ENCODE measurements around the gene DPYD.

The DPYD gene

DNA sequence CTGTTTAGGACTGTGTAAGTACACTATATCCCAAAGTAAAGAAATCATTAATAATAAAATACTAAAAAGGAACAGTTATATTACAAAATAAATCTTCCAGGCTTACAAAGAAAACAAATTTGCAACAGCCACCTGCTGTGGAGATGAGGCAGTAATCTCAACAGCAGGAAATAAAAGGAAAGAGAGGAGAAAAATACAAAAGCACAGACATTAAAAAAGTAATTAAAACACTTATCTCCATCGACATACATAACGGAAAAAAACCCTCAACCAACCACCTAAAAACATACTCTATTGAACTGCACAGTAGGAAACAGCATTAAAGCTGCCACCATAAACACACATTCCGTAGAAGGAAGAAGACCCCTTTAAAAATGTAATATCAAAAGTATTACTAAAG, 317.6 kb downstream of the DPYD start:
- DNase-seq, result no peak

DNA sequence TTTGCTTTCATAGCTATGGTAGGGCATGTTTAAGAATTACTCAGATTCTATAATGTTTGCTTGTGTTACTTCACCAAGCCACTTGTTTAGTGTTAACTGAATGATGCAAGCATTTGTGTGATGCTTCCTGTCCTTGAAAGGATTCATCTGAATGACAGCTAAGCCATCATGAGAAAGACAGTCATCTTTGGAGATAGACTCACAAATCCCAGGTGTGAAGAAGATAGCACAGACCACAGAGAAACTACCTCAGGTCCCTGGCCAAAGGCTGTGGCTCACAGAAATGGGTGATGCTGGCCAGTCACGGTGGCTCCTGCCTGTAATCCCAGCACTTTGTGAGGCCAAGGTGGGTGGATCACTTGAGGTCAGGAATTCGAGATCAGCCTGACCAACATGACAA, 321.4 kb downstream of the DPYD start:
- no peak for DNase-seq

DNA sequence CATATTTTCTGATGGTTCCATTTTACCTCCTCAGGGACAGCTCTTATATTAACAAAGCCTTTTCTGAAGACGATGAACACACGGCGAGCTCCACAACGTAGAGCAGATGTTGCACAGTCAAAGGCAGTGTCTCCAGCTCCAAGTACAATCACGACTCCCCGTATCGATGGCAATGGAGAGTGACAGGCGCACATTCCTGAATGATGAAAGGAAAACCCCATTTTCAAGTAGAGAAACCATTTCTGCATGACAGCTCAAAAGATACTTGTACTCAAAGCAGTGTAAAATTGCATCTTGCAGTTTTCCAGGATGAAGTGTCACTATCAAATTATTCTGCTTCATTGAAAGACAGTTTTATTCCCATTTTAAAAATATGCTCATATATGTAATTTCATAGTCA, 327.6 kb downstream of the DPYD start:
- DNase-seq, result no peak

DNA sequence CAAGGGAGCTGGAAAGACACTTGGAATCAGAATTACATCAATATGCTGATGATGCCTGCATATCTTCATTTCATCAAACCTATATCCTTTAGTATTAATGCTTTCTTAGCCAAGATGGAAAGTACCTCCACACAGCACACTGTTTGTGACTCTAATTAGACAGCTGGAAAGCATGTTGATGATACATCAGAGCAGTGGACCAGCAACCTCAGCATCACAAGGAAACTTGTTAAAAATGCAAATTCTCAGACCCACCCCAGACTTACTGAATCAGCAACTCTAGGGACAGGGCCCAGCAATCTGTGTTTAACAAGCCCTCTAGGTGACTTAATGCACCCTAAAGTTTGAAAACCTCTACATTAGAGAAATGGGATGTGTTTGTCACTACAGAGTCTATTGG, 332.1 kb downstream of the DPYD start:
- no peak for DNase-seq

DNA sequence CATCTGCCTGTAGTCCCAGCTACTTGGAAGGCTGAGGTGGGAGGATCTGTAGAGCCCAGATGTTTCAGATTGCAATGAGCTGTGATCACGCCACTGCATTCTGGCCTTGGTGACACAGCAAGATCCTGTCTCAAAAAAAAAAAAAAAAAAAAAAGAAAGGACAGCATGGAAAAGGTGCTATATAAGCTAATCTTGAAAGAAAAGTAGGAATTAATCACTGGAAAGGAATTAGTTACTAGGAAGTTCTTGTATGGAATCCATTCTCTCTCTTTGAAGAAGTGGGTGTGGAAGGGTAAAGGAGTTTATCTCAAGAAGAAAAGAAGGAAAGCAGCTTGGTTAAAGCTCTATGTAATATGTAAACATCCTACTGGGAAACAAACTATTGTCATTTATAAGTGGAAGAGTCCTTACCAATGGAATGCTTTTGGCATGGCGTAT, 339.2 kb downstream of the DPYD start:
- DNase-seq, result no peak

DNA sequence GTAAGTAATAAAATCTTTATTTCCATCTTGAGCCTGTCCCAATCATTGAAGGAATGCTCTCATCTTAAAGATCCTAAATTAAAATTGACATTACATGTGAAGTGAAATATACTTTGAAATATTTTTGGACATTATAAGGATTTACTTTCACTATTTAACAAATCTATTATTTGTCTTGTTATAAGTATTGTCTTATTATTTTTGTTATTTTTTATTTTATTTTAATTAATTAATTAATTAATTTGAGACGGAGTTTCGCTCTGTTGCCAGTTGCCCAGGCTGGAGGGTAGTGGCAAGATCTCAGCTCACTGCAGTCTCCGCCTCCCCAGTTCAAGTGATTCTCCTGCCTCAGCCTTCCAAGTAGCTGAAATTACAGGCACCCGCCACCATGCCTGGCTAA, 343.2 kb downstream of the DPYD start:
- no peak for DNase-seq

DNA sequence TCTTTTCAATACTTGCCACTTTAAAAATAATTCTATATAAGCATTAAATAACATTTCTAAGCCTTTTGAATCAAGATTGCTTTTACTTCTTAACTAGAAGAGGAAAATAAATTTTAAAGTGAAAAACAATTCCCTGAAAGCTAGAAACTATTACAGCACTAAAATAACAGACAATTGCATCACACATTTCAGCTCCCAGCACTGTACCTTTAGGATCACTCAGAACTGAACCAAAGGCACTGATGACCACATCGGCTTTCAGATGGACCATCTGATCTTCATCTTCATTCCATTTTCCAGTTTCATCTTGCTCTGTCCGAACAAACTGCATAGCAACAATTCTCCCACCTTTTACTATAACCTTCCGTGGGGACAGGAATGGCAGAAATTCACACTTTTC, 347.3 kb downstream of the DPYD start:
- no peak for DNase-seq

DNA sequence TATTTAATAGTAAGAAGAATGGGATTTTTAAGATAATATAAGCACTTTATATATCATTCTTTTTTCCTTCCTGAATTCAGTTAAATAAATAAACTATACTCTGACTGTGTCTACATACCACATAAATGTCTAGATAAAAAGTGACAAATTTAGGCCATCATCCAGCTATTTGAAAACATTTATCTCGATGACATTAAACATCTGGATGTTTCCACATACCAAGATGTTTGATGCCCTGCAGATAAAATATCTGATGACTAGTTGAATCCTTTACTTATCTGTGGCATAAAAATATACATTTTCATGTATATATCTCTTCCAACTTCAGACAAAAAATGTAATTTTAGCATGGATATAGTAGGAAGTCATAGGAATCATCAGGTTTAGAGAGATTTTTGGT, 348.3 kb downstream of the DPYD start:
- no peak for DNase-seq

DNA sequence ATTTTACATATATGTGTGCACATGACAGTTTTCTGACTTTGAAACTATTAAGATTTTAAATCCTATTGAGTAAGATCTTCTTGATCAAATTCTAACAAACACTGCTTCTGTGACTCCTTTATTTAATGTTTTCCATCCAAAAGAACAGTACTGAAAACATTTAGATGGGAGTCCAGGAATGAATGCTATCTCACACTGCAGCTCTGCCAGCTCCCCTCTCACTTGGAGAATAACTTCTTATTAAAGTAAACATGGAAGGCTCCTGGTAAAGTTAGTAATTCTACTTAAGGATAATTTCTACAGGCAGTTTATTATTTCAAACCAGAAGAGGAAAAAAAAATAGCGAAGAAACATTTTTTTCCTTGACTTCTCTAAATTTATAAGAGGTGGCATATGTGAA, 349.1 kb downstream of the DPYD start:
- no peak for DNase-seq

DNA sequence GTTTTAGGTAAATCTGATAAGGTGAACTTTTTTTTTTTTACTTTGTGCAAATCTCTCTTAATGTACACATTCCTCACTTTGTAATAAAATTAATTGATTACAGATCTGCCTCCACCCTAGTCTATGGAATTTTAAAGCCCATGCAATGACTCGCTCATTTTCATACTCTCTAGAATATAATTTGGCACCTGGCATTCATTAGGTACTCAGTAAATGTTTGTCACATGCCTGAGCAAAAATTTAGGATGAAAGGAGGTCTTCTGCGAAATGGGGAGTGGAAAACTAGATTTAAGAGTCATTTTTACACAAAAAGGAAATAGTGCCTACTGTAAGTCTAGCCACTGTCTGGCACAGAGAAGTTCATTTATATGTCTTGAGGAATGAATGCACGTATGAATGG, 350.1 kb downstream of the DPYD start:
- no peak for DNase-seq

DNA sequence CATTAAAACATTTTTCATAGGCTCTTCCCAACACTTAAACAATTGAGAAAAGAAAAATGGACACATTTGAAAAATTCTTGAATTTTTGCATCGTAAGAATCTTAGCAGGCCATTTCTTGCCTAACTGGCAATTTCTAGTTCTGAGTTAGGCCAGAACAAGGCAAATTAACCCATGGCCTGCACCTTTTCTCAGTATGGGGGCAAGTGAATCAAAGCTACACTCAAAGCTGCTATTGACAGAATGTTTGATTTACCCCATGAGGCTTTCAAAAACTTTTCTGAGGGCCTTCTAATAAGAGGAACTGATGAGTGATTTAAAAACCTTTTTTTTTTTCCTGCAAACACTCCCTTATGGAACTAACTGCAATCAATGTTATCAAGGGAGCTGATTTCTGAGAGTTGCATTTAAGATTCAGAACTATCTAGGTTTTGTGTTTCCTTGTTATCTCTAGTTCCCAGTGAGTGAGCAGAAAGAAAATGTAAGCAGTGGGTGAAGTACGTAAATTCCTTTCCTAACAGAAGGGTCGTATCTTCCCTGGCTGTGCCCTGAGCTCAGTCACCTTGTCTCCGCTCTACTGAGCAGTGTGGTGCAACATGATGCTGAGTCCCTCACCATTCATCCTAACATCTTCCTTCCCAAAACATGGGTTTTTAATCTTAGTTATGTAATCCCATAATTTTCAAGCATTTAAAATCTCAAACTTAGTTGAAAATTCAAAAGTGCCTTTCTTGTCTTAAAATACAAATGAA, 353.7 kb downstream of the DPYD start:
- DNase-seq, result no peak

DNA sequence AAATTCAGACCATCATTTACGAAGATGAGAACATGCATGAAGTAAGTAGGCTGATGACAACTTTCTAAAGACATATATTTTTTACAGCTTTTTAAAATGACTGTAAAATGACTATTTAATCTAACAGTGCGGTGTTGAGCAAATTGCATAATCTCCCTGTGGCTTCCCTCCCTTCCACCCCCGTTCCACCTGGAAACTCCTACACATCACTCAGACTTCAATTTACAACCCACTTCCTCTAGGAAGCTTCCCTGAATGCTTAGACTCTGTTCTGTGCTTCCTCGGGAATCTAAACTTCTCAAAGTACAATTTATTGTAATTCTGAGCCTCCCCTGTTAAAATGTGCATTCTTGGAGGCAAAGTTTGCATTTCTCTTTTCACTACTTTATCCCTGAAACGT, 354.9 kb downstream of the DPYD start:
- DNase-seq, result no peak

DNA sequence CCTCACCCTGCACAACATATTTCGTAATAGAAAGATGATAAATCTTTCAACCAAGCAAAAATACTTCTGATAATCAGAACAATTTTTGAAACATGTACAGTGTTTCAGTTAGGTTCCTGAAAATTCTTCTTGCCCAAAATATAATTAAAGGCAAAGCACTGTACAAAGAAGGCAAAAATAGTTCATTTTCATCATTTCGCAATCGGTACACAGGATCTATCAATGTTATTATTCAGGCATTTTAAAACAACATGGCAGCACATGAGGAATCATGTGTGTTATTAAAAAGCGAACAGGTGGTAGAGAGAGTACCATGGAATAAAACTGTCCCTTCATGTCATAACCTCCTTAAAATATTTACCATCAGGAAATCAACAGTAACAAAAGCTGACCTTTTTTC, 356.9 kb downstream of the DPYD start:
- no peak for DNase-seq

DNA sequence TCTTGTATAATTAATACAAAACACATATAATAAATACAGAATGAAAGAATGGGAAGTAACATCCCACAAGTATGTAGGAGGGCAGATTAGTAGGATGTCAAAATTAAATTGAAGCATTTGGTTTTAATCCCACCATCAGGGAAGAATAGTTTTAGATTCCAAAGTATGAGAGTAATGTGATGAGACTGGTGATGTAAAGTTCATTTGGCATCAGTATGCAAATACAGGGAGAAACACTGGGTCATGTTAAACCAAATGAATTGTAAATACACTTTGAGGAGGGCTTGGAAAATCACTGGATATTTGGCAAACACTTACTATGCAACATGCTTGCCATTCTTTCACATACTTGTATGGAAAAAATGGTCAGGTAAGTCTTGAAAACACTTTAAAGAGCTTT, 358.8 kb downstream of the DPYD start:
- DNase-seq, result no peak

DNA sequence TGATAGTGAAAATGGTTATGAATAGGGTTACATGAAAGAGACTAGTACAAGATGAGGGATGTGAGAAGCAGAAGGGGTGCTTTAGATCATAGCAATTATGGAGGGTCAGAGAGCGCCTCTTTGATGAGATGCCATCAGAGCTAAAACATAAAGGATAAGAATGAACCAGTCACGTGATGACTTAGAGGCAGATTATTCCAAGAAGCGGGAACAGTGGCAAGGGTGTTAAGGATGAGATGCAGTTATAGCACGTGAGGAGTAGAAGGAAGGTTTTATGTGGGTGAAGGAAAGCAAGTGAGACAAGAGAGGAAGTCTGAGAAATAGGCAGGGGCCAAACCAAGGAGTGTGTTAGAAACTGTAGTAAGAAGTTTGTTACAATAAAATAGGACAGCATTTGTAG, 360.1 kb downstream of the DPYD start:
- DNase-seq, result no peak

DNA sequence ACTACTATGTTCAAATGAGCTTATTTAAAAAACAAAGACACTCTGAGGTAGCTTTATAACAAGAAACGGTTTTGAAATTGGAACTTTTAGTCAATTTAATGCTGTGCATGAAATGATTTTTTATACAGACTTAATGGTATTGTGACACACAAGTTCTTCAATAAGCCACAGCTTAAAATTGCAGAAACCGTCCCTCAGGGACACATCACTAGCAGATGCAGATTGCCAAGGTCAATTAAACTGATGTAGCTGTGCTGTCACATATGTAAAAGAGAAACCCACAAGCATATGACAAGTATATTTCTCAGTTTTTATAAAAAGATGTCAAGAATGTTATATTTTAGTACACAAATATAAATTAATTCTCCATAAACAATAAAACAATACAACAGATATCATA, 366.9 kb downstream of the DPYD start:
- no peak for DNase-seq

DNA sequence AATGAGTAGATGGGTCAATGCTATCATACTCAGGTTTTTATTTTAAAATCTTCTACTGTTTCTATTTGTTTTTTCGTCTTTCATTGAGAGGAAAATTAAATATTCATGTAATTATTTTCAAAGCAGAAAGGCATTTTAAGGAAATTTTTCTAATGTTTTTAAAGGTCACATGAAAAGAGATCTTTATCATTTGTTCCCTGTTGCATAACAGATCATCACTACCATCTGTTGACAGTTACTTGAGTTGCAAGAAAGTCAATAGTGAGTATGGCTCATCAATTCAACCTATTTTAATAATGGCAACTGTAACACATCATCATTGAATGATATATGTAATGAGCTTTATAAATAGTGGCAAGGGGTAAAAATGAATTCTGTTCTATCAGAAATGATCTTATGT, 369.7 kb downstream of the DPYD start:
- DNase-seq, result no peak

DNA sequence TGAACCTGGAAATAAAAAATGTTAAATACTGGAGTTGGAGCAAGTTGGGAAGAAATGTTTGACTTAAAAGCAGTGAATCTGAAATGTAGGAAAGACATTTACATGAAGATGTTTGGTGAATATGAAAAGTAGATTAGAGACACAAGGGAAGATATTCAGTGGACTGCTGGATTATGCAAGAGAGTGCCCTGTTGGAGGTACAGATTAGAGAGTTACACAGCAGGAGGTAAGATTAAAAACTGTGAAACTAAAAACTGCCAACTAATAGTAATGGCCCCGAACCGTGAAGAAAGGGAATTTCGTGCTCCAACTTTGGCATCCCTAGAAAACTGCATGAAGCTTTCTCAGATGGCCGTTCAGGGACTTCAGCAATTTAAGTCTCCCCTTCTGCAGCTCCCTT, 375.4 kb downstream of the DPYD start:
- DNase-seq, result no peak

DNA sequence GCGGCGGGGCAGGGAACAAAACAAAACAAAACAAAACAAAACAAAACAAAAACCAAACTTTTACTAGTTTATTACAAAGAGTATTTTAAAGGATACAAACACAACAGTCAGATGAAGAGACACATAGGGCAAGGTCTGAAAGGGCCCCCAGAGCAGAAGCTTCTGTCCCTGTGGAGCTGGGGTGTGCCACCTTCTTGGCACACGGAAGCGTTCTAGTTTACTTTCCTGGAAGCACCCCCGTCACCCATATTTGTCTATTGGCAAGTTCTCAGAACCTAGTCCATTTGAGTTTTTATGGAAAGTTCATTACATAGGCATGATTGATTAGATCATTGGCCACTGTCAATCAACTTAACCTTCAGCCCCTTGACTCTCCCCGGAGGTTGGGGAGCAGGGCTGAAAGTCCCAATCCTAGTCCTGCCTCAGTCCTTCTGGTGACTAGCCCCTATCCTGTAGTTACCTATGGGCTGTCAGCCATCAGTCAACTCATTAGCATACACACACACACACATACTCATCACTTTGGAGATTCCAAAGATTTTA, 380.4 kb downstream of the DPYD start:
- no peak for DNase-seq

DNA sequence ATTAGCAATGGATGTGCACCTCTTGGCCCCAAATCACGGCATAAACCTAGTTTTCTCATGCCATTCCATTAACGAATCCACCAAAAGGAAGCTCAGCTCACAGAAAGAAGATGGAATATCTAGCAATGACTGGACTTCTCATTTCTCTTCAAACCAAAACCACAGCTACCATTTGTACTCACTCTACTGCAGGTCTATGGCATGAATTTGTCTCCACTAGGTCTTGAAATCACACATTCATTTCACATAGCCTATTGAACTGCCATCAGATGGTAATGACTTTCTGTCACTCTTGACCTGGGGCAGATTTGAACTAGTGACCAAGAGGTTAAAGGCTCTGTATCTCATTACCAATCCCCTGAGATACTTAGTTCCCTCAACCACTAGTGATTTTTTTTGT, 382.7 kb downstream of the DPYD start:
- no peak for DNase-seq

DNA sequence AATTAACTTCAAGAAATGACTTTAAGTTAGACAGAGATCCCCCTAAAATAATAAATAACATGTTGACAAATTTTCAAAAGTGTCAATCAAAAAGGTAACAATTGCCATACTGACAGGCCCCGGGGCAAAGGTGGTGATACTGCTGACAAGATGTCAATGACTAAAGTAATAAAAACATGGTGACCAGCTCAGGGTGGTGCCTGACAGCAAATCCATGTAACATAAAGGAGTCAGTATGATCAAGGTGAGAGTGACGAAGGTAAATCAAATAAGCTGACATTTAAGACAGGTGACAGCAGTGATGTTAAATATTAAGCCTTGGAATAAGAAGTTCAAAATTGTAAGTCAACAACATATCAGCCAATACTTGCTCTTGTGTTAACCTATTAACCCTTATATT, 387.5 kb downstream of the DPYD start:
- no peak for DNase-seq

DNA sequence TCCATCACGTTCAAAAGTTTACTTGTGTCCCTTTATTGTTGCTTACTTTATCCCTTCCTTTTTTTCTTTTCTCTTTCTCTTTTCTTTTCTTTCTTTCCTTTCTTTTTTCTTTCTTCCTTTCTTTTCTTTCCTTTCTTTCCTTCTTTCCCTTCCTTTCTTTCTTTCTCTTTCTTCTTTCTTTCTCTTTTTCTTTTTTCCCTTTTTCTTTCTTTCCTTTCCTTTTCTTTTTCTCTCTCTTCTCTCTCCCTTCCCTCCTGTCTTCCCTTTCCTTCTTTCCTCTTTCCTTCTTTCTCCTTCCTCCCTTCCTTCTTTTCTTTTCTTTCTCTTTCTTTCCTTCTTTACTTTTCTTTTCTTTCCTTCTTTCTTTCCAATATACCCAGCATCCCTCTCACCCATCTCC, 391.2 kb downstream of the DPYD start:
- DNase-seq, result no peak

DNA sequence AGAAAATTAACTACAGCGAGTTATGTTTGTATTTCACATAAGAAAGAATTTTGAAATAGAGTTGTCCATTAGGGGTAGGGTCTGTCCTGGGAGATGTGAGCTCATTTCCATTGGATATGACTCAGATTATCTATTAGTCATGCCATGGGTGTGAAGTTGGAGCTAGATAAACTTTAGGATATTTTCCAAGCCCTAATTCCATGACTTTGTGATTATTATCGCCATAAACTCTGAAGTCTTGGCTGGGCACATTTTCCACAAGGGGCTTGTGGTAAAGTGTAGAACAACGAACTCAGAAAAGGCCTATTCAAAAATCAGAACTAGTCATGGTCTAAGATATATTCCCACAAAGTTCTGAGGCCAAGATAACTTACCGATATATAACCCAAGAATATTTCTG, 396.6 kb downstream of the DPYD start:
- no peak for DNase-seq

DNA sequence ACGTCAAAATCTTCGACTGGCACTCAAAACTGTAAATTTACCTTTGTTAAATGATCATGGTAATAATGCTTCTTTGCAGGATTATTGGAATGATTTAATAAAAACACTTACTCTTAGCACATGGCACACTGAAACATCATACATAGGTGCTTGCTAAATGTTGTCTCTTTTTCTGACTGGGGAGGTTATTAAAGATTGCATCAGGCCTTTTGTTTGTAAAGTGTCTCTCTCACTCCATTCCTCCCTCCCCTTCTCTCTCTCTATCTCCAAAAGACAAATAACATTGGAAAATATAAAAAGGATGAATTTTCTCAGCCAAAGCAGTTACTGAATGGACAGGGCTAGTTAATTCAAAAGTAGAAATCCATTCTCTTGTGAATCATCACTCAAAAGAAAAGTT, 404.2 kb downstream of the DPYD start:
- DNase-seq, result no peak

DNA sequence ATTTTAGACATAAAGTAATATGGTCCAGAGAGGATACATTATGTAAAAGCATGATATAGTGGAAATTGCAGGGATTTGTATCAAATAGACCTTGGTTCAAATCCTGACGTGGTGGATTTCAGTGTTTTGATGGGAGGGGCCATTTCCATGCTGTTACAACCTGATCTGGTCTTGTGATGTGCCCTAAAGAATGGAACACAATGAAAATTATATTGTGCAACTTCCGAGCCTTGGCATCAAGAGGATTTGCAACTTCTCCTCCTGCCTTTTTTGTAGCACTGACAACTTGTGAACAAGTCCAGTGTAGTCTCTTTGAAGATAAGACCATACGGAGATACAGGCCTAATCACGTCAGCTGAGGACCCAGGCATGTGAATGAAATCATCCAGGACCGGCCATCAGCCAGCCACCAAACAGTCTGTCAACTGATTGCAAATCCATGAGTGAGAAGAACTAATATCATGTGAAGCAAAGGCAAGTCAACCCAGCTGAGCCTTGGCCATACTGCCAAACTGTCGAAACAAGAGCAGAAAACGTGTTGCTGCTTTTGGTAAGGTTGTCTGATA, 412.1 kb downstream of the DPYD start:
- DNase-seq, result no peak

All from NCI-H2081 treated with DMSO at 0.1 percent for 48 hours (cell line).